DND-41 (cell line): Measurements from ENCODE around the gene SHISA6.

Experiments
- ATAC-seq: fragments of 200-7000 bp; cut with Tn5 transposase; 3 replicates; pipeline ENCODE4 v1.9.1; 2021; ENCODE audit warnings: low read depth; ENCODE audit not compliant: insufficient read depth
- DNase-seq: peaks from one replicate; pipeline ENCODE4 v3.0.0-alpha.2; 2020
- H2AFZ ChIP-seq: 2 replicates; pipeline ENCODE4 v1.6.0; 2012; ENCODE audit warnings: low read depth, low read length
- H3K27ac ChIP-seq: 2 replicates; pipeline ENCODE4 v1.5.1; 2012; ENCODE audit warnings: low read length, inconsistent platforms
- H3K27me3 ChIP-seq: fragments of 200-600 bp; sonication (generic); 2 replicates; pipeline ENCODE4 v1.6.0; 2012; ENCODE audit warnings: low read length, mild to moderate bottlenecking, inconsistent platforms; ENCODE audit not compliant: insufficient read depth, poor library complexity
- H3K36me3 ChIP-seq: 2 replicates; pipeline ENCODE4 v1.5.1; 2012; ENCODE audit warnings: low read length, inconsistent platforms; ENCODE audit not compliant: insufficient read depth
- H3K4me1 ChIP-seq: 2 replicates; pipeline ENCODE4 v1.5.1; 2012; ENCODE audit warnings: mild to moderate bottlenecking, low read length; ENCODE audit not compliant: insufficient read depth
- H3K4me2 ChIP-seq: 2 replicates; pipeline ENCODE4 v1.6.0; 2012; ENCODE audit warnings: mild to moderate bottlenecking, moderate library complexity, low read length, inconsistent platforms; ENCODE audit not compliant: insufficient read depth
- H3K4me3 ChIP-seq, 2 experiments: fragments of 200-600 bp in 1 of 2; shearing (Covaris generic) in 1 of 2; 2 replicates each; pipeline ENCODE4 v1.5.1; 2012 to 2016; ENCODE audit warnings: inconsistent platforms in 2 of 2, low read length in 2 of 2, mild to moderate bottlenecking in 2 of 2, low read depth in 1 of 2, moderate library complexity in 1 of 2
- H3K79me2 ChIP-seq: 2 replicates; pipeline ENCODE4 v1.6.0; 2012; ENCODE audit warnings: low read length, inconsistent platforms; ENCODE audit not compliant: insufficient read depth
- H3K9ac ChIP-seq: 2 replicates; pipeline ENCODE4 v1.6.0; 2012; ENCODE audit warnings: low read depth, mild to moderate bottlenecking, inconsistent platforms, low read length, moderate library complexity
- H3K9me3 ChIP-seq: 2 replicates; pipeline ENCODE4 v1.5.1; 2012; ENCODE audit warnings: low read length, moderate library complexity, mild to moderate bottlenecking, inconsistent platforms; ENCODE audit not compliant: insufficient read depth, severe bottlenecking
- H4K20me1 ChIP-seq: 2 replicates; pipeline ENCODE4 v1.6.0; 2012; ENCODE audit warnings: low read length; ENCODE audit not compliant: insufficient read depth
- CTCF ChIP-seq: IDR thresholded peaks from 2 replicates; pipeline ENCODE4 v1.5.1; 2012; ENCODE audit warnings: borderline replicate concordance, low read length, moderate library complexity, mild to moderate bottlenecking; ENCODE audit not compliant: poor library complexity, severe bottlenecking; ENCODE audit errors: extremely low read depth
- EZH2 ChIP-seq: IDR thresholded peaks from 3 replicates; pipeline ENCODE4 v1.6.1; 2012; ENCODE audit warnings: borderline replicate concordance, low read depth, mild to moderate bottlenecking, moderate library complexity, low read length, inconsistent platforms; ENCODE audit not compliant: severe bottlenecking

Gene SHISA6

GRCh38 chr17:11380761-11381160 lies 139.7 kb downstream of the SHISA6 start:
- Histone ChIP-seq H2AFZ (no peak overlapping the region), H3K36me3 (no peaks in the 10 kb centered on the region), H3K27me3 (peaks cover 3% of the 10 kb centered on the region), H3K4me1 (no peaks in the 10 kb centered on the region), H3K9me3 (no peaks in the 10 kb centered on the region), H4K20me1 (no peaks in the 10 kb centered on the region), H3K9ac (no peak overlapping the region), H3K79me2 (no peaks in the 10 kb centered on the region), H3K27ac (no peak overlapping the region), H3K4me2 (no peak overlapping the region), H3K4me3 (no peak overlapping the region)
- TF ChIP-seq EZH2 (no peak), CTCF (no peak)
- DNase-seq = no peak
- ATAC-seq = no peak

- no peaks in the 10 kb centered on the region for H3K27me3 ChIP-seq
- no peak overlapping the region for H3K4me3 ChIP-seq
- H3K79me2 ChIP-seq = no peaks in the 10 kb centered on the region
- H2AFZ ChIP-seq = no peak overlapping the region
- no peak overlapping the region for H3K4me2 ChIP-seq
- no peak for TF ChIP-seq CTCF
- no peak for TF ChIP-seq EZH2
- no peak overlapping the region for H3K27ac ChIP-seq
- DNase-seq (no peak), ATAC-seq (no peak)
- no peaks in the 10 kb centered on the region for H3K4me1 ChIP-seq
- H3K36me3 ChIP-seq = no peaks in the 10 kb centered on the region
- H3K9me3 ChIP-seq = no peaks in the 10 kb centered on the region
- H4K20me1 ChIP-seq = no peaks in the 10 kb centered on the region
- H3K9ac ChIP-seq = no peak overlapping the region
Observed at GRCh38 chr17:11383157-11383556, 142.1 kb downstream of the SHISA6 start.

GRCh38 chr17:11384131-11384530 lies 143.1 kb downstream of the SHISA6 start:
- H3K27ac ChIP-seq = no peak overlapping the region
- H3K27me3 ChIP-seq = no peaks in the 10 kb centered on the region
- H2AFZ ChIP-seq = no peak overlapping the region
- TF ChIP-seq CTCF (no peak), EZH2 (no peak)
- H3K4me3 ChIP-seq = no peak overlapping the region
- H4K20me1 ChIP-seq = no peaks in the 10 kb centered on the region
- H3K4me1 ChIP-seq = no peaks in the 10 kb centered on the region
- no peak overlapping the region for H3K4me2 ChIP-seq
- H3K79me2 ChIP-seq = no peaks in the 10 kb centered on the region
- no peaks in the 10 kb centered on the region for H3K36me3 ChIP-seq
- H3K9ac ChIP-seq = no peak overlapping the region
- H3K9me3 ChIP-seq = no peaks in the 10 kb centered on the region
- ATAC-seq (no peak), DNase-seq (no peak)

GRCh38 chr17:11387610-11388009 lies 146.6 kb downstream of the SHISA6 start:
- Histone ChIP-seq H3K79me2 (no peaks in the 10 kb centered on the region), H3K4me1 (no peaks in the 10 kb centered on the region), H3K9ac (no peak overlapping the region), H3K4me3 (no peak overlapping the region), H3K27me3 (no peaks in the 10 kb centered on the region), H3K27ac (no peak overlapping the region), H2AFZ (no peak overlapping the region), H4K20me1 (no peaks in the 10 kb centered on the region), H3K36me3 (no peaks in the 10 kb centered on the region), H3K9me3 (no peaks in the 10 kb centered on the region), H3K4me2 (no peak overlapping the region)
- no peak for ATAC-seq
- DNase-seq = no peak
- TF ChIP-seq CTCF (no peak), EZH2 (no peak)
